GM10248 (cell line): ENCODE results near the gene THBS1.

Experiments used
- CTCF ChIA-PET: fragments of 300-600 bp; sonication (Branson Sonifier 250); formaldehyde crosslinking; extraction: SDS; loops from one replicate; lab custom pipeline; 2021; ENCODE audit warnings: antibody characterized with exemption; lab: Yijun Ruan, JAX
- POLR2A ChIA-PET: fragments of 350-650 bp; sonication (Branson Sonifier 250); formaldehyde crosslinking; extraction: SDS; loops from one replicate; lab custom pipeline; 2020; ENCODE audit warnings: antibody characterized with exemption; lab: Yijun Ruan, JAX
- DNase-seq: peaks from one replicate; pipeline ENCODE4 v3.0.0; 2012; ENCODE audit errors: extremely low spot score
- TF ChIP-seq, protein P1 (sequence below): IDR thresholded peaks from 2 replicates; pipeline ENCODE4 v1.5.1; 2012; ENCODE audit warnings: mild to moderate bottlenecking, low read depth; ENCODE audit errors: extremely low read depth, missing control alignments, control extremely low read depth

Gene THBS1

GRCh38 chr15:39608185-39609139, 27.6 kb downstream of the THBS1 start:
- POLR2A ChIA-PET: no interaction called here
- CTCF ChIA-PET: interaction anchor here (0.9 to 1.4 kb wide), 2 partner anchors 15 to 901 kb away, joined by 3 read pairs; no protein-coding TSS in a partner anchor
- TF ChIP-seq, protein P1, sequence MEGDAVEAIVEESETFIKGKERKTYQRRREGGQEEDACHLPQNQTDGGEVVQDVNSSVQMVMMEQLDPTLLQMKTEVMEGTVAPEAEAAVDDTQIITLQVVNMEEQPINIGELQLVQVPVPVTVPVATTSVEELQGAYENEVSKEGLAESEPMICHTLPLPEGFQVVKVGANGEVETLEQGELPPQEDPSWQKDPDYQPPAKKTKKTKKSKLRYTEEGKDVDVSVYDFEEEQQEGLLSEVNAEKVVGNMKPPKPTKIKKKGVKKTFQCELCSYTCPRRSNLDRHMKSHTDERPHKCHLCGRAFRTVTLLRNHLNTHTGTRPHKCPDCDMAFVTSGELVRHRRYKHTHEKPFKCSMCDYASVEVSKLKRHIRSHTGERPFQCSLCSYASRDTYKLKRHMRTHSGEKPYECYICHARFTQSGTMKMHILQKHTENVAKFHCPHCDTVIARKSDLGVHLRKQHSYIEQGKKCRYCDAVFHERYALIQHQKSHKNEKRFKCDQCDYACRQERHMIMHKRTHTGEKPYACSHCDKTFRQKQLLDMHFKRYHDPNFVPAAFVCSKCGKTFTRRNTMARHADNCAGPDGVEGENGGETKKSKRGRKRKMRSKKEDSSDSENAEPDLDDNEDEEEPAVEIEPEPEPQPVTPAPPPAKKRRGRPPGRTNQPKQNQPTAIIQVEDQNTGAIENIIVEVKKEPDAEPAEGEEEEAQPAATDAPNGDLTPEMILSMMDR: no peak
- no peak for DNase-seq

- CTCF ChIA-PET: interaction anchor here (0.9 to 1.5 kb wide), 4 partner anchors 10 to 902 kb away, joined by 3 read pairs; no protein-coding TSS in a partner anchor
- POLR2A ChIA-PET: no interaction called here
- DNase-seq: no peak
- TF ChIP-seq, protein P1: no peak
These were observed 28.5 kb downstream of the THBS1 start for GRCh38 chr15:39609166-39609916.

DNA sequence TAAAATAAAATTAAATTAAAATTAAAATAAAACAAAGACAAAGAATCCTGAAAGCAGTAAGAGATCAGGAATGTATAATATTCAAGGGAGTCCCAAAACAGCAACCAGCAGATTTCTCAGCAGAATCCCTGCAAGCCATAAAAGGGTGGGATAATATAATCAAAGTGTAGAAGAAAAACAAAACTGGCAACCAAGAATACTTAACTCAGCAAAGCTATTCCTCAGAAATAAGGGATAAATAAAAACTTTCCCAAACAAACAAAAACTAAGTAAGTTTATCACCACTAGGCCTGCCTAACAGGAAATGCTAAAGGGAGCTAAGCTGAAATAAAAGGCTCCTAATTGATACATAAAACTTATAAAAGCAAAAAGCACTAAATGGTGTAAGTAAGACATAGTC, 29.8 kb downstream of the THBS1 start:
- ChIA-PET CTCF (interaction anchor here (1.0 to 1.6 kb wide), 5 partner anchors 9 to 911 kb away, joined by 3 to 7 read pairs (median 4); no protein-coding TSS in a partner anchor), POLR2A (no interaction called here)
- TF ChIP-seq, protein P1: no peak
- DNase-seq: no peak

GRCh38 chr15:39613271-39613670, 32.4 kb downstream of the THBS1 start:
- ChIA-PET CTCF (no interaction called here), POLR2A (no interaction called here)
- TF ChIP-seq, protein P1: no peak
- DNase-seq: no peak

- TF ChIP-seq, protein P1: no peak
- no peak for DNase-seq
- ChIA-PET POLR2A (no interaction called here), CTCF (no interaction called here)
These were observed 33.0 kb downstream of the THBS1 start for GRCh38 chr15:39613861-39614260.
